HCT116 (cell line): ENCODE data around the gene FGF7. TPM values are rescaled to one million over a fixed set of nuclear protein-coding genes. Genes with fewer than 3 reads are reported as not detected.

ENCODE experiments used
- ATAC-seq: fragments of 200-7000 bp; cut with Tn5 transposase; 2 replicates; pipeline ENCODE4 v1.9.1; 2020; ENCODE audit warnings: mild to moderate bottlenecking, moderate library complexity
- BruUV-seq: library from RNA; stranded (reverse); fragments of 400-500 nt; replicated peaks from 2 replicates; lab custom pipeline; 2021; lab: Mats Ljungman, UMichigan
- CTCF ChIA-PET: fragments of 300-600 bp; sonication (Branson Sonifier 250); formaldehyde crosslinking; loops from one replicate; lab custom pipeline; 2021; ENCODE audit warnings: antibody characterized with exemption; lab: Charles Lee
- POLR2A ChIA-PET: fragments of 300-600, 350-600 bp; sonication (Branson Sonifier 250); formaldehyde crosslinking; loops from one replicate; lab custom pipeline; 2021; ENCODE audit warnings: antibody characterized with exemption; lab: Charles Lee
- RAD21 ChIA-PET, 2 experiments: fragments of 300-600 bp; sonication (Branson Sonifier 250); formaldehyde crosslinking; loops; one replicate each; lab custom pipeline; 2023; ENCODE audit warnings: low total read pairs in 2 of 2; ENCODE audit not compliant: uncharacterized antibody in 2 of 2, unreplicated experiment in 2 of 2, low non-redundant PET in 1 of 2; lab: Charles Lee
- DNase-seq: peaks from one replicate; pipeline ENCODE4 v3.0.0-alpha.2; 2010; ENCODE audit warnings: low read depth, low spot score
- H2AFZ ChIP-seq: fragments of 200-600 bp; shearing (Covaris generic), sonication (generic); 2 replicates; pipeline ENCODE4 v1.6.1; 2017; ENCODE audit warnings: low read depth, mixed run types, mixed read lengths, antibody characterized with exemption, low read length; ENCODE audit not compliant: poor library complexity, severe bottlenecking
- H3K27ac ChIP-seq: 2 replicates; pipeline ENCODE4 v1.5.1; 2012; ENCODE audit warnings: low read depth, low read length
- H3K27me3 ChIP-seq: fragments of 200-600 bp; sonication (generic); 2 replicates; pipeline ENCODE4 v1.6.1; 2016; ENCODE audit warnings: mixed run types, low read length, mixed read lengths; ENCODE audit not compliant: insufficient read depth
- H3K36me3 ChIP-seq, 2 experiments: fragments of 200-500 bp in 1 of 2; fragments of 200-600 bp in 1 of 2; sonication (Bioruptor generic) in 1 of 2; sonication (generic) in 1 of 2; 2 replicates each; pipeline versions ENCODE4 v1.5.1 to v1.6.1; 2014 to 2016; ENCODE audit warnings: low read length in 2 of 2, inconsistent platforms in 1 of 2, mixed read lengths in 1 of 2, mixed run types in 1 of 2; ENCODE audit not compliant: insufficient read depth in 2 of 2, control insufficient read depth in 1 of 2
- H3K4me1 ChIP-seq, 2 experiments: fragments of 200-600 bp in 1 of 2; sonication (generic) in 1 of 2; 2 replicates each; pipeline versions ENCODE4 v1.5.1 to v1.6.1; 2012 to 2017; ENCODE audit warnings: low read length in 2 of 2, inconsistent platforms in 1 of 2, mild to moderate bottlenecking in 1 of 2, mixed read lengths in 1 of 2, mixed run types in 1 of 2, moderate library complexity in 1 of 2; ENCODE audit not compliant: insufficient read depth in 2 of 2, control insufficient read depth in 1 of 2
- H3K4me2 ChIP-seq: fragments of 200-600 bp; sonication (generic); 2 replicates; pipeline ENCODE4 v1.6.1; 2017; ENCODE audit warnings: mixed run types, low read length, mixed read lengths
- H3K4me3 ChIP-seq, 2 experiments: fragments of 200-600 bp in 1 of 2; sonication (generic) in 1 of 2; replicated peaks in 1 of 2; 2 replicates each; pipeline ENCODE4 v1.5.1; 2011 to 2016; ENCODE audit warnings: low read length in 2 of 2, control low read depth in 1 of 2, low read depth in 1 of 2, mild to moderate bottlenecking in 1 of 2, mixed read lengths in 1 of 2, mixed run types in 1 of 2
- H3K79me2 ChIP-seq: fragments of 200-600 bp; sonication (generic); 2 replicates; pipeline ENCODE4 v1.6.1; 2017; ENCODE audit warnings: mild to moderate bottlenecking, mixed run types, low read length, moderate library complexity, mixed read lengths; ENCODE audit not compliant: insufficient read depth
- H3K9ac ChIP-seq: fragments of 200-600 bp; sonication (generic); 2 replicates; pipeline ENCODE4 v1.6.1; 2016; ENCODE audit warnings: low read length, mixed read lengths
- H3K9me2 ChIP-seq: fragments of 200-600 bp; sonication (generic), shearing (Covaris generic); 2 replicates; pipeline ENCODE4 v1.6.1; 2017; ENCODE audit warnings: mixed run types, mild to moderate bottlenecking, moderate library complexity; ENCODE audit not compliant: insufficient read depth
- H3K9me3 ChIP-seq, 2 experiments: fragments of 200-500 bp in 1 of 2; fragments of 200-600 bp in 1 of 2; sonication (Bioruptor generic) in 1 of 2; sonication (generic) in 1 of 2; 2 replicates each; pipeline ENCODE4 v1.6.1; 2014 to 2017; ENCODE audit warnings: low read length in 2 of 2, mixed read lengths in 2 of 2, inconsistent platforms in 1 of 2, low read depth in 1 of 2, mild to moderate bottlenecking in 1 of 2, mixed run types in 1 of 2, moderate library complexity in 1 of 2; ENCODE audit not compliant: control insufficient read depth in 1 of 2, insufficient read depth in 1 of 2
- H4K20me1 ChIP-seq: fragments of 200-600 bp; sonication (generic), shearing (Covaris generic); 2 replicates; pipeline ENCODE4 v1.6.1; 2017; ENCODE audit warnings: mixed run types, mild to moderate bottlenecking, moderate library complexity; ENCODE audit not compliant: insufficient read depth
- CEBPB ChIP-seq: IDR thresholded peaks from 2 replicates; pipeline ENCODE4 v1.6.1; 2012; ENCODE audit warnings: low read depth
- EGR1 ChIP-seq: IDR thresholded peaks from 2 replicates; pipeline ENCODE4 v1.6.1; 2012; ENCODE audit warnings: low read depth
- EZH2 ChIP-seq: fragments of 200-600 bp; sonication (generic); IDR thresholded peaks from 2 replicates; pipeline ENCODE4 v1.6.1; 2017; ENCODE audit warnings: antibody characterized with exemption, mixed run types
- EZH2phosphoT487 ChIP-seq: fragments of 200-600 bp; IDR thresholded peaks from 2 replicates; pipeline ENCODE4 v1.6.1; 2018; ENCODE audit warnings: antibody characterized with exemption, borderline replicate concordance
- RAD21 ChIP-seq: IDR thresholded peaks from 2 replicates; pipeline ENCODE4 v1.6.1; 2012; ENCODE audit warnings: low read depth, mild to moderate bottlenecking
- SIN3A ChIP-seq: IDR thresholded peaks from 2 replicates; pipeline ENCODE4 v1.6.1; 2012; ENCODE audit warnings: low read depth
- SRF ChIP-seq: IDR thresholded peaks from 2 replicates; pipeline ENCODE4 v1.6.1; 2012; ENCODE audit warnings: low read depth
- TCF7L2 ChIP-seq: IDR thresholded peaks from 2 replicates; pipeline ENCODE4 v1.7.0; 2011; ENCODE audit warnings: borderline replicate concordance, inconsistent platforms; ENCODE audit not compliant: insufficient read depth, insufficient read length; ENCODE audit errors: extremely low read depth
- ZFX ChIP-seq: fragments of 450-650 bp; IDR thresholded peaks from 2 replicates; pipeline ENCODE4 v1.6.1; 2017
- intact Hi-C: fragments of 100-400 bp; cut with micrococcal nuclease; formaldehyde crosslinking; loops from 2 replicates; pipeline ENCODE4 v1.10.0; 2022
- total RNA-seq: library from RNA; stranded (reverse); gene quantifications from one replicate; pipeline ENCODE4 v1.2.1, GENCODE V29; 2021; ENCODE audit not compliant: unreplicated experiment
- TF ChIP-seq, protein P1 (sequence below): IDR thresholded peaks from 2 replicates; pipeline ENCODE4 v1.6.1; 2012; ENCODE audit warnings: low read depth
- TF ChIP-seq, protein P2 (sequence below): IDR thresholded peaks from 2 replicates; pipeline ENCODE4 v1.6.1; 2012
- TF ChIP-seq, protein P3 (sequence below): IDR thresholded peaks from 2 replicates; pipeline ENCODE4 v1.6.1; 2012
- TF ChIP-seq, protein P4 (sequence below): IDR thresholded peaks from 2 replicates; pipeline ENCODE4 v1.6.1; 2011; ENCODE audit warnings: mild to moderate bottlenecking, low read length, moderate library complexity; ENCODE audit not compliant: insufficient replicate concordance; ENCODE audit errors: extremely low read depth
- TF ChIP-seq, protein P5 (sequence below), 3 experiments: fragments of 200-600 bp in 1 of 3; sonication (generic) in 1 of 3; IDR thresholded peaks in 2 of 3; conservative IDR thresholded peaks in 1 of 3; 2 replicates each; pipeline ENCODE4 v1.5.1; 2012 to 2017; ENCODE audit warnings: low read depth in 2 of 3, low read length in 2 of 3, antibody characterized with exemption in 1 of 3, borderline replicate concordance in 1 of 3, control low read depth in 1 of 3, mild to moderate bottlenecking in 1 of 3, mixed read lengths in 1 of 3, mixed run types in 1 of 3, moderate library complexity in 1 of 3; ENCODE audit not compliant: insufficient read depth in 1 of 3

The FGF7 gene
- total RNA-seq, 1 experiment from 2014 or later, result 0.49 TPM

DNA sequence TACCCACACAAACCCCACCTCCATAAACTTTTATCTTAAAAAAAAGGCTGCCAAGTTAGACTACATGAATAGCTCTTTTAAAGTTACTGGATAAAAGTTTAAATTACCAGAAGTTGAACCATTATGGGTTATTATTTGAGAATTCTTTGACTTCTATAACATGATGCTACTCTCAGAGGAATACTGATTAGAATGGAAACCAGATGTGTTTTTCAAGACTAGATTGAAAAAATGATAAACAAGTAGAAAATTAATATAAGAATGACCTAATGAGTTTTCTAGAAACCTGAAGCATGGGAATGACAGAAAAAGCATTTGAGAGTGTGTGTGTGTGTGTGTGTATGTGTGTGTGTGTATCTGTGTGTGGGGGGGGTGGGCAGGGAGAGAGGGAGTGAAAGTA lies 12.4 kb upstream of the FGF7 start:
- no peak overlapping the region for H2AFZ ChIP-seq
- H3K9me3 ChIP-seq, result no peaks in the 10 kb centered on the region
- no TSS peak for BruUV-seq
- no peak overlapping the region for H3K27ac ChIP-seq
- H3K27me3 ChIP-seq, result no peaks in the 10 kb centered on the region
- POLR2A ChIA-PET, result no interaction called here
- H3K4me3 ChIP-seq, result no peak overlapping the region
- DNase-seq (no peak), ATAC-seq (no peak)
- no peaks in the 10 kb centered on the region for H3K79me2 ChIP-seq
- H3K9me2 ChIP-seq, result no peaks in the 10 kb centered on the region
- H3K36me3 ChIP-seq, result no peaks in the 10 kb centered on the region
- no peak overlapping the region for H3K4me2 ChIP-seq
- RAD21 ChIA-PET, result no interaction called here
- CTCF ChIA-PET, result interaction anchor here (3.2 kb wide), 1 partner anchor 12 kb away, joined by 12 read pairs; the partner anchor contains the start of gene FGF7
- intact Hi-C loops, result no loop called here
- no peak overlapping the region for H3K9ac ChIP-seq
- no peaks in the 10 kb centered on the region for H3K4me1 ChIP-seq
- TF ChIP-seq EGR1 (no peak), EZH2 (no peak), TCF7L2 (no peak), EZH2phosphoT487 (no peak), RAD21 (no peak), SIN3A (no peak), SRF (no peak), ZFX (no peak), CEBPB (no peak)
- TF ChIP-seq, protein P1, sequence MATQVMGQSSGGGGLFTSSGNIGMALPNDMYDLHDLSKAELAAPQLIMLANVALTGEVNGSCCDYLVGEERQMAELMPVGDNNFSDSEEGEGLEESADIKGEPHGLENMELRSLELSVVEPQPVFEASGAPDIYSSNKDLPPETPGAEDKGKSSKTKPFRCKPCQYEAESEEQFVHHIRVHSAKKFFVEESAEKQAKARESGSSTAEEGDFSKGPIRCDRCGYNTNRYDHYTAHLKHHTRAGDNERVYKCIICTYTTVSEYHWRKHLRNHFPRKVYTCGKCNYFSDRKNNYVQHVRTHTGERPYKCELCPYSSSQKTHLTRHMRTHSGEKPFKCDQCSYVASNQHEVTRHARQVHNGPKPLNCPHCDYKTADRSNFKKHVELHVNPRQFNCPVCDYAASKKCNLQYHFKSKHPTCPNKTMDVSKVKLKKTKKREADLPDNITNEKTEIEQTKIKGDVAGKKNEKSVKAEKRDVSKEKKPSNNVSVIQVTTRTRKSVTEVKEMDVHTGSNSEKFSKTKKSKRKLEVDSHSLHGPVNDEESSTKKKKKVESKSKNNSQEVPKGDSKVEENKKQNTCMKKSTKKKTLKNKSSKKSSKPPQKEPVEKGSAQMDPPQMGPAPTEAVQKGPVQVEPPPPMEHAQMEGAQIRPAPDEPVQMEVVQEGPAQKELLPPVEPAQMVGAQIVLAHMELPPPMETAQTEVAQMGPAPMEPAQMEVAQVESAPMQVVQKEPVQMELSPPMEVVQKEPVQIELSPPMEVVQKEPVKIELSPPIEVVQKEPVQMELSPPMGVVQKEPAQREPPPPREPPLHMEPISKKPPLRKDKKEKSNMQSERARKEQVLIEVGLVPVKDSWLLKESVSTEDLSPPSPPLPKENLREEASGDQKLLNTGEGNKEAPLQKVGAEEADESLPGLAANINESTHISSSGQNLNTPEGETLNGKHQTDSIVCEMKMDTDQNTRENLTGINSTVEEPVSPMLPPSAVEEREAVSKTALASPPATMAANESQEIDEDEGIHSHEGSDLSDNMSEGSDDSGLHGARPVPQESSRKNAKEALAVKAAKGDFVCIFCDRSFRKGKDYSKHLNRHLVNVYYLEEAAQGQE, result no peak
- TF ChIP-seq, protein P2, sequence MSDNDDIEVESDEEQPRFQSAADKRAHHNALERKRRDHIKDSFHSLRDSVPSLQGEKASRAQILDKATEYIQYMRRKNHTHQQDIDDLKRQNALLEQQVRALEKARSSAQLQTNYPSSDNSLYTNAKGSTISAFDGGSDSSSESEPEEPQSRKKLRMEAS, result no peak
- TF ChIP-seq, protein P3, sequence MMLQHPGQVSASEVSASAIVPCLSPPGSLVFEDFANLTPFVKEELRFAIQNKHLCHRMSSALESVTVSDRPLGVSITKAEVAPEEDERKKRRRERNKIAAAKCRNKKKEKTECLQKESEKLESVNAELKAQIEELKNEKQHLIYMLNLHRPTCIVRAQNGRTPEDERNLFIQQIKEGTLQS, result no peak
- TF ChIP-seq, protein P4, sequence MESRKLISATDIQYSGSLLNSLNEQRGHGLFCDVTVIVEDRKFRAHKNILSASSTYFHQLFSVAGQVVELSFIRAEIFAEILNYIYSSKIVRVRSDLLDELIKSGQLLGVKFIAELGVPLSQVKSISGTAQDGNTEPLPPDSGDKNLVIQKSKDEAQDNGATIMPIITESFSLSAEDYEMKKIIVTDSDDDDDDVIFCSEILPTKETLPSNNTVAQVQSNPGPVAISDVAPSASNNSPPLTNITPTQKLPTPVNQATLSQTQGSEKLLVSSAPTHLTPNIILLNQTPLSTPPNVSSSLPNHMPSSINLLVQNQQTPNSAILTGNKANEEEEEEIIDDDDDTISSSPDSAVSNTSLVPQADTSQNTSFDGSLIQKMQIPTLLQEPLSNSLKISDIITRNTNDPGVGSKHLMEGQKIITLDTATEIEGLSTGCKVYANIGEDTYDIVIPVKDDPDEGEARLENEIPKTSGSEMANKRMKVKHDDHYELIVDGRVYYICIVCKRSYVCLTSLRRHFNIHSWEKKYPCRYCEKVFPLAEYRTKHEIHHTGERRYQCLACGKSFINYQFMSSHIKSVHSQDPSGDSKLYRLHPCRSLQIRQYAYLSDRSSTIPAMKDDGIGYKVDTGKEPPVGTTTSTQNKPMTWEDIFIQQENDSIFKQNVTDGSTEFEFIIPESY, result no peak
- TF ChIP-seq, protein P5, sequence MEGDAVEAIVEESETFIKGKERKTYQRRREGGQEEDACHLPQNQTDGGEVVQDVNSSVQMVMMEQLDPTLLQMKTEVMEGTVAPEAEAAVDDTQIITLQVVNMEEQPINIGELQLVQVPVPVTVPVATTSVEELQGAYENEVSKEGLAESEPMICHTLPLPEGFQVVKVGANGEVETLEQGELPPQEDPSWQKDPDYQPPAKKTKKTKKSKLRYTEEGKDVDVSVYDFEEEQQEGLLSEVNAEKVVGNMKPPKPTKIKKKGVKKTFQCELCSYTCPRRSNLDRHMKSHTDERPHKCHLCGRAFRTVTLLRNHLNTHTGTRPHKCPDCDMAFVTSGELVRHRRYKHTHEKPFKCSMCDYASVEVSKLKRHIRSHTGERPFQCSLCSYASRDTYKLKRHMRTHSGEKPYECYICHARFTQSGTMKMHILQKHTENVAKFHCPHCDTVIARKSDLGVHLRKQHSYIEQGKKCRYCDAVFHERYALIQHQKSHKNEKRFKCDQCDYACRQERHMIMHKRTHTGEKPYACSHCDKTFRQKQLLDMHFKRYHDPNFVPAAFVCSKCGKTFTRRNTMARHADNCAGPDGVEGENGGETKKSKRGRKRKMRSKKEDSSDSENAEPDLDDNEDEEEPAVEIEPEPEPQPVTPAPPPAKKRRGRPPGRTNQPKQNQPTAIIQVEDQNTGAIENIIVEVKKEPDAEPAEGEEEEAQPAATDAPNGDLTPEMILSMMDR (IDR thresholded peaks at IDR 0.05 in 2 of 3, conservative IDR thresholded peaks at IDR 0.05 in 1 of 3; ENCODE audit: borderline replicate concordance in 1 of 3, insufficient read depth in 1 of 3, low read depth in 2 of 3, low read length in 2 of 3), result no peak
- H4K20me1 ChIP-seq, result no peaks in the 10 kb centered on the region
